ENCODE measurements around the gene LY9.

LY9 gene

DNA sequence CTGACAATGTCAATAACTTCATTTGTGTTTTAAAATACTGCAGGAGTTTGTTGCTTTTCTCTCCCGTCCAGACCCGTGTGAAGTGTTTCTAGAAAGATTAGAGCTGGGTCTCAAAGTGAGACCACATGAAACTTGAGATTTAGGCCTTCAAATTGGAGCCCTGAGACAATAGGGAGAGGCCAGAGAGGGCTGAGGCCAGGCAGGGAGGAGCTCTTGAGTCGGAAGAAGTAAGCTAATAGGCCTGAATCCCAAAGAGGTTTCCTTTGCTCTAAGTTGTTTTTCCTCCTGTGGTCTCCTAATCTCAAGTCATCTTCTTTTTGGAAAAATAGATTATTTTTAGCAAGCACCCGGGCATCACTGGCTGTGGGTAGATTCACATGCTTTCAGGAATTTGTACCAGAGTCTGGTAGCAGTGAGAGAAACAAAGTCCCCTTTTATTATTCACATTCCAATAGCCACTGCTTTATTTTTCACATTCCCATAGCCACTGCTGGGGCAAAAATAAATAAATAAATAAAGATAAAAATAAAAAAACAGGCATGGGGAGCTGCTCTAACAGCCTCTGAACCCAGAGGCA, 41.1 kb downstream of the LY9 start:
- H3K4me1 ChIP-seq (ENCODE audit: insufficient read depth, insufficient read length): peaks cover 4% of the 10 kb centered on the region
- peaks cover 2% of the 10 kb centered on the region for H3K27me3 ChIP-seq (ENCODE audit: insufficient read depth, insufficient read length)
- H3K4me3 ChIP-seq (ENCODE audit: insufficient read length, low read depth): no peak overlapping the region
- TF ChIP-seq YY1 (IDR thresholded peaks at IDR 0.05; ENCODE audit: insufficient read depth, insufficient read length) (no peak), ZNF274 (IDR thresholded peaks at IDR 0.05; ENCODE audit: low read depth, low read length) (no peak), SUZ12 (IDR thresholded peaks at IDR 0.05; ENCODE audit: extremely low read depth, insufficient read depth, insufficient read length) (no peak)
- no peaks in the 10 kb centered on the region for H3K36me3 ChIP-seq (ENCODE audit: insufficient read depth, insufficient read length, low read length)
- H3K9ac ChIP-seq (ENCODE audit: insufficient read length, low read depth): no peak overlapping the region
- no peaks in the 10 kb centered on the region for H3K9me3 ChIP-seq (ENCODE audit: insufficient read depth, low read length)
- DNase-seq (ENCODE audit: low read depth, low spot score): no peak

DNA sequence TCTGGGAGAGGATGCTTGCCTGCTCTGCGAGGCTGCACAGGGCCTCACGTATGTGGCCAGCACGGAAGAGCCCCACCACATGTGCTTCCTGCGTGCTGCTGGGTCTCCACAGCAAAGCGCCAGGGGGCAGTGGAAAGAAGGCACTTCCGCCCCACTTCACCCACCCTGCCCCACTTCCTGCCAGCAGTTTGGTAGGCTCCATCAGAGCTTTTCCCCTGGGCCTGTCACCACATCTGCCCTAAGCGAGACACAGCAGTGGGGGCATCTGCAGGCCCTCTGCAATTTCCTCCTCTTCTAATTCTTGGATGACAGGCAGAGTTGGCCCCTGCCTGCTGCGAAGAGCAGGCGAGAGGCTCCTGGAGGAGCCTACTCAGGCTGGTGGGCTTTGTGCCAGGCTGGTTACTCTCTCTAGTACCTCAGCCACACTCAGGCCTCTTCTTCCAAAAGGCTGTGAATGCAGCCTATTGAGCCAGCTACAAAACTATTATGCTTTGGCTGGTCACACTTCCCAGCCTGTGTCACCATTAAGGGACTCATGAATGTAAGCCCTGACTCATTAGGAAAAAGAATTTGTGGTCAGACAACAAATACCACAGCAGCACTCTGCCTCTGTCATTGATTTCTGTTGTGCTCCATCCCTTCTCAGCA, 41.7 kb downstream of the LY9 start:
- Histone ChIP-seq H3K9ac (ENCODE audit: insufficient read length, low read depth) (no peak overlapping the region), H3K4me3 (ENCODE audit: insufficient read length, low read depth) (no peak overlapping the region), H3K27me3 (ENCODE audit: insufficient read depth, insufficient read length) (peaks cover 2% of the 10 kb centered on the region), H3K36me3 (ENCODE audit: insufficient read depth, insufficient read length, low read length) (no peaks in the 10 kb centered on the region), H3K4me1 (ENCODE audit: insufficient read depth, insufficient read length) (peaks cover 4% of the 10 kb centered on the region), H3K9me3 (ENCODE audit: insufficient read depth, low read length) (no peaks in the 10 kb centered on the region)
- TF ChIP-seq YY1 (IDR thresholded peaks at IDR 0.05; ENCODE audit: insufficient read depth, insufficient read length) (no peak), SUZ12 (IDR thresholded peaks at IDR 0.05; ENCODE audit: extremely low read depth, insufficient read depth, insufficient read length) (no peak), ZNF274 (IDR thresholded peaks at IDR 0.05; ENCODE audit: low read depth, low read length) (no peak)
- DNase-seq (ENCODE audit: low read depth, low spot score): peak; percentile 33

DNA sequence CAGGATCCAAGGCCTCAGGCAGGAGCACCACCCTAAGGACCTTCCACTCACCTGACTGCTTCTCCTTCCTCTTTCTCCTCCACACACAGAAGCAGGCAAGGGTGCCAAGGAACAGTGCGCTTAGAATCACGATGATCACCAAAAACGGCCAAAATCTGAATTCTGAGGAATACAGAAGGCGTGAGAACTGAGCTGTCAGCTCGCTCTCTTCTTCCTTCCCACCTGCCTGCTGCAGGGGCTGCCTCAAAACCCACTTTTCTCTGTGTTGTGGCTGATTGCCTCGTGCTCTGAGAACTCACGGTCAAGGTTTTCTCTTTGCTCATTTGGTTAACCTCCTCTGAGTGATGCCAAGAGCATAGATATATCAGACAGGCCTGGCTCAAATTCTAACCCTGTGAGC, 42.9 kb downstream of the LY9 start:
- peaks cover 4% of the 10 kb centered on the region for H3K4me1 ChIP-seq (ENCODE audit: insufficient read depth, insufficient read length)
- no peaks in the 10 kb centered on the region for H3K9me3 ChIP-seq (ENCODE audit: insufficient read depth, low read length)
- H3K27me3 ChIP-seq (ENCODE audit: insufficient read depth, insufficient read length): peaks cover 2% of the 10 kb centered on the region
- H3K9ac ChIP-seq (ENCODE audit: insufficient read length, low read depth): no peak overlapping the region
- TF ChIP-seq SUZ12 (IDR thresholded peaks at IDR 0.05; ENCODE audit: extremely low read depth, insufficient read depth, insufficient read length): no peak
- TF ChIP-seq YY1 (IDR thresholded peaks at IDR 0.05; ENCODE audit: insufficient read depth, insufficient read length): no peak
- no peak for TF ChIP-seq ZNF274 (IDR thresholded peaks at IDR 0.05; ENCODE audit: low read depth, low read length)
- no peak overlapping the region for H3K4me3 ChIP-seq (ENCODE audit: insufficient read length, low read depth)
- DNase-seq (ENCODE audit: low read depth, low spot score): no peak
- H3K36me3 ChIP-seq (ENCODE audit: insufficient read depth, insufficient read length, low read length): no peaks in the 10 kb centered on the region

DNA sequence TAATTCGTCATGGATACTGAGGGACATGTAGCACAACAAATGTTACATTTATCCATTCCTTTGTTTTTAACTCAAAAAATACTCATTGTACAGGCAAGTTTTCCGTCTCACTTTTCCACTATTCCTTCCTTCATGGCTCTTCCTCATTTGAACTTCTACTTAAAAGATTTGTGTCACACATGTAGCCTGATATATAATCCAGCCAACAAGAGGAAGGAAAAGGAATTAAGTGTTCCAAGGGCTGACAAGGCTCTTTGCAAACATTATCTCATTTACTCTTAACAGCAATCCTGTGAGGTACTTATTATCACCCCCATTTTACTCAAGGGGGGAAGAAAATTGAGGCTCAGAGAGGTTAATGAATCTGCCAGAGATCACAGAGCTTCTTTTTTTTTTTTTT, 43.8 kb downstream of the LY9 start:
- peaks cover 4% of the 10 kb centered on the region for H3K4me1 ChIP-seq (ENCODE audit: insufficient read depth, insufficient read length)
- H3K27me3 ChIP-seq (ENCODE audit: insufficient read depth, insufficient read length): peaks cover 2% of the 10 kb centered on the region
- H3K36me3 ChIP-seq (ENCODE audit: insufficient read depth, insufficient read length, low read length): no peaks in the 10 kb centered on the region
- no peak for TF ChIP-seq YY1 (IDR thresholded peaks at IDR 0.05; ENCODE audit: insufficient read depth, insufficient read length)
- TF ChIP-seq ZNF274 (IDR thresholded peaks at IDR 0.05; ENCODE audit: low read depth, low read length): no peak
- TF ChIP-seq SUZ12 (IDR thresholded peaks at IDR 0.05; ENCODE audit: extremely low read depth, insufficient read depth, insufficient read length): no peak
- H3K9me3 ChIP-seq (ENCODE audit: insufficient read depth, low read length): no peaks in the 10 kb centered on the region
- no peak overlapping the region for H3K4me3 ChIP-seq (ENCODE audit: insufficient read length, low read depth)
- no peak for DNase-seq (ENCODE audit: low read depth, low spot score)
- H3K9ac ChIP-seq (ENCODE audit: insufficient read length, low read depth): no peak overlapping the region

DNA sequence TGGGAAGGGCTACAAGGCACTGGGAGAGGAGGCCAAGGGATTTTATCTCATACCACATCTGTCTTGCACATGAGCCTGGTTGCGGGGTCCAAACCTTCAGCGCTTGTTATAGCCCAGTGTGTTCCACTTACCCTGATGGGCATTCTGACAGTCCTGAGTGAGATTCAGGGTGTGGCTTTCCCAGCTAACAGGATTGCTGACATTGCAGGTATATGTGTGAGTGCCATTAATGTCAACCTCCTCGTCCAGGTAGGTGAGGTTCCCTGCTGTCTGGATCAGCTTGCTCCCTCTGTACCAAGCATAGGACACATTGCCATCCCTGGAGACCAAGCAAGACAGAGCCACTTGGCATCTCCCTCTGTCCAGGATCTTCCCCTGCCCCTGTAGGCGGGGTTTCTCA, 45.1 kb downstream of the LY9 start:
- Histone ChIP-seq H3K36me3 (ENCODE audit: insufficient read depth, insufficient read length, low read length) (no peaks in the 10 kb centered on the region), H3K9me3 (ENCODE audit: insufficient read depth, low read length) (no peaks in the 10 kb centered on the region), H3K9ac (ENCODE audit: insufficient read length, low read depth) (no peak overlapping the region), H3K4me1 (ENCODE audit: insufficient read depth, insufficient read length) (peaks cover 4% of the 10 kb centered on the region), H3K27me3 (ENCODE audit: insufficient read depth, insufficient read length) (peaks cover 2% of the 10 kb centered on the region), H3K4me3 (ENCODE audit: insufficient read length, low read depth) (no peak overlapping the region)
- TF ChIP-seq ZNF274 (IDR thresholded peaks at IDR 0.05; ENCODE audit: low read depth, low read length) (no peak), YY1 (IDR thresholded peaks at IDR 0.05; ENCODE audit: insufficient read depth, insufficient read length) (no peak), SUZ12 (IDR thresholded peaks at IDR 0.05; ENCODE audit: extremely low read depth, insufficient read depth, insufficient read length) (no peak)
- no peak for DNase-seq (ENCODE audit: low read depth, low spot score)

DNA sequence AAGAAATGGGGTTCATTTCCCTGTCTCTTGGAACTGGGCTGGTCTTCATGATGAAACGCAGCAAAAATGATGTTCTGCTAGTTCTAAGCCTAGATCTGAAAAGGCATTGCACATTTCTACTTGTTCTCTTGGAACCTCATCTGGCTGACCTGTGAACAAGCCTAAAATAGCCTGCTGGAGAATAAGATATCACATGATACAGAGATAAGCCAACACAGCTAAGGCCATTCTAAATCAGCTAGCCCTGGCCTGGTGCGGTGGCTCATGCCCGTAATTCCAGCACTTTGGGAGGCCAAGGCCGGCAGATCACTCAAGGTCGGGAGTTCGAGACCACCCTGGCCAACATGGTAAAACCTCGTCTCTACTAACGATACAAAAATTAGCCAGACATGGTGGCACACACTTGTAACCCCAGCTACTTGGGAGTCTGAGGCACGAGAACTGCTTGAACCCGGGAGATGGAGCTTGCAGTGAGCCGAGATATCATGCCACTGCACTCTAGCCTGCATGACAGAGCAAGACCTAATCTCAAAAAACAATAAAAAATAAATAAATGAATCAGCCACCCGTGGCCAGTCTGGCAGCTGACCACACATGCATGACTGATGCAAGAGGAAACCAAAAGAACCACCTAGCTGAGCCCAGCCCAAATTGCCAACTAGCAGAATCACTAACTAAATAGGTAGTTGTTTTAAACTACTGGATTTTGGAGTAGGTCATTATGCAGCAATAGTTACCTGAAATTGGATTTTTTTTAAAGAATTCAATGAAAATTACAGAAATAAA, 48.7 kb downstream of the LY9 start:
- no peak overlapping the region for H3K4me3 ChIP-seq (ENCODE audit: insufficient read length, low read depth)
- DNase-seq (ENCODE audit: low read depth, low spot score): no peak
- TF ChIP-seq SUZ12 (IDR thresholded peaks at IDR 0.05; ENCODE audit: extremely low read depth, insufficient read depth, insufficient read length): no peak
- no peak for TF ChIP-seq ZNF274 (IDR thresholded peaks at IDR 0.05; ENCODE audit: low read depth, low read length)
- no peak for TF ChIP-seq YY1 (IDR thresholded peaks at IDR 0.05; ENCODE audit: insufficient read depth, insufficient read length)
- no peaks in the 10 kb centered on the region for H3K9me3 ChIP-seq (ENCODE audit: insufficient read depth, low read length)
- H3K4me1 ChIP-seq (ENCODE audit: insufficient read depth, insufficient read length): no peaks in the 10 kb centered on the region
- H3K27me3 ChIP-seq (ENCODE audit: insufficient read depth, insufficient read length): no peaks in the 10 kb centered on the region
- no peaks in the 10 kb centered on the region for H3K36me3 ChIP-seq (ENCODE audit: insufficient read depth, insufficient read length, low read length)
- no peak overlapping the region for H3K9ac ChIP-seq (ENCODE audit: insufficient read length, low read depth)

DNA sequence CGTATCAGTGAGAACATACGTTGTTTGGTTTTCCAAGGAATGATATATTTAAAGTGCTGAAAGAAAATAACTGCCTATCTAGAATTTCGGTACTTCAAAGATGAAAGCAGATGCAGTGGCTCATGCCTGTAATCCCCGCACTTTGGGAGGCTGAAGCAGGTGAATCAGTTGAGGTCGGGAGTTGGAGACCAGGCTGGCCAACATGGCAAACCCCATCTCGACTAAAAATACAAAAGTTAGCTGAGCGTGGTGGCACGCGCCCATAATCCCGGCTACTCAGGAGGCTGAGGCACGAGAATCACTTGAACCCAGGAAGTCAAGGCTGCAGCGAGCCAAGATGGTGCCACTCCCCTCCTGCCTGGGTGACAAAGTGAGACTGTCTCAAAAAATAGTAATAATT, 50.3 kb downstream of the LY9 start:
- H3K9me3 ChIP-seq (ENCODE audit: insufficient read depth, low read length): no peaks in the 10 kb centered on the region
- no peak for DNase-seq (ENCODE audit: low read depth, low spot score)
- no peaks in the 10 kb centered on the region for H3K36me3 ChIP-seq (ENCODE audit: insufficient read depth, insufficient read length, low read length)
- no peaks in the 10 kb centered on the region for H3K4me1 ChIP-seq (ENCODE audit: insufficient read depth, insufficient read length)
- no peak for TF ChIP-seq SUZ12 (IDR thresholded peaks at IDR 0.05; ENCODE audit: extremely low read depth, insufficient read depth, insufficient read length)
- no peak for TF ChIP-seq YY1 (IDR thresholded peaks at IDR 0.05; ENCODE audit: insufficient read depth, insufficient read length)
- TF ChIP-seq ZNF274 (IDR thresholded peaks at IDR 0.05; ENCODE audit: low read depth, low read length): no peak
- no peak overlapping the region for H3K9ac ChIP-seq (ENCODE audit: insufficient read length, low read depth)
- no peak overlapping the region for H3K4me3 ChIP-seq (ENCODE audit: insufficient read length, low read depth)
- H3K27me3 ChIP-seq (ENCODE audit: insufficient read depth, insufficient read length): no peaks in the 10 kb centered on the region

Data from NT2/D1 (cell line).